ENCODE data around the gene COL18A1. TPM values are rescaled to one million over a fixed set of nuclear protein-coding genes. Genes with fewer than 3 reads are reported as not detected.

COL18A1 gene
- total RNA-seq, 1 donor from 2014 or later, result 187 TPM

Small RNA genes within 50 kb of the gene (microRNA-seq; reads per million reads assigned to microRNA genes)
- 0.65 reads per million for gene MIR6815

Other genes with a start within 250 kb of the COL18A1 start
- 43.8 and 46.9 TPM in 2 replicates for gene POFUT2, start 117.3 kb upstream of the COL18A1 start, total RNA-seq
- gene SLC19A1, start 137.3 kb downstream of the COL18A1 start, total RNA-seq, result 5.2 and 8.2 TPM in 2 replicates
- gene PCBP3, start 238.6 kb downstream of the COL18A1 start, total RNA-seq, result 1.5 and 1.7 TPM in 2 replicates